Measurements from ENCODE around the gene CLN3.
"Not testable (repeated sequence)": the region's sequence is repeated elsewhere in the genome, so short reads cannot be mapped to it uniquely, and the experiment has no call there.

CLN3 gene

DNA sequence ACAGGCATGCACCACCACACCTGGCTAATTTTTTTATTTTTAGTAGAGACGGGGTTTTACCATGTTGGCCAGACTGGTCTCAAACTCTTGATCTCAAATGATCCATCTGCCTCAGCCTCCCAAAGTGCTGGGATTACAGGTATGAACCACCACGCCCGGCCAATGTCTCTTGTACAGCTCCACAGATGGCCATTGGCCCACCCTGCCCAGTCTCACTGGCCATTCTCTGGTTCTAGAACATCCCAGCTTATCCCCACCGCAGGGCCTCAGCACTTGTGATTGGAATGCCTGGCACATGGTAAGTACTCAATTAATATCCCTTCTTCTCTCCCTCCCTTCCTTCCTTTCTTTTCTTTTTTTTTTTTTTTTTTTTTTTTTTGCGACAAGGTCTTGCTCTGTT is 8.5 kb downstream of the CLN3 start:
- not testable (repeated sequence) for H3K9ac ChIP-seq (ENCODE audit: low read depth, low read length); H3K4me3 ChIP-seq (ENCODE audit: low read length); H3K27me3 ChIP-seq (ENCODE audit: control insufficient read depth, insufficient read depth, low read length); H3K4me1 ChIP-seq (ENCODE audit: control insufficient read depth, insufficient read depth, low read length); H3K4me2 ChIP-seq (ENCODE audit: low read length); H3K9me3 ChIP-seq (replicated peaks; ENCODE audit: low read length)
- H3K36me3 ChIP-seq (ENCODE audit: insufficient read depth, low read length): peaks cover 12% of the 10 kb centered on the region

- H3K9ac ChIP-seq (ENCODE audit: low read depth, low read length): no peak overlapping the region
- peaks cover 14% of the 10 kb centered on the region for H3K36me3 ChIP-seq (ENCODE audit: insufficient read depth, low read length)
- no peaks in the 10 kb centered on the region for H3K27me3 ChIP-seq (ENCODE audit: control insufficient read depth, insufficient read depth, low read length)
- no peaks in the 10 kb centered on the region for H3K4me1 ChIP-seq (ENCODE audit: control insufficient read depth, insufficient read depth, low read length)
- no peak overlapping the region for H3K4me3 ChIP-seq (ENCODE audit: low read length)
- no peaks in the 10 kb centered on the region for H3K9me3 ChIP-seq (replicated peaks; ENCODE audit: low read length)
- no peak overlapping the region for H3K4me2 ChIP-seq (ENCODE audit: low read length)
These were observed 9.8 kb downstream of the CLN3 start for GRCh38 chr16:28482026-28482425.

GRCh38 chr16:28478506-28479180 is 13.2 kb downstream of the CLN3 start:
- no peak overlapping the region for H3K4me2 ChIP-seq (ENCODE audit: low read length)

DNA sequence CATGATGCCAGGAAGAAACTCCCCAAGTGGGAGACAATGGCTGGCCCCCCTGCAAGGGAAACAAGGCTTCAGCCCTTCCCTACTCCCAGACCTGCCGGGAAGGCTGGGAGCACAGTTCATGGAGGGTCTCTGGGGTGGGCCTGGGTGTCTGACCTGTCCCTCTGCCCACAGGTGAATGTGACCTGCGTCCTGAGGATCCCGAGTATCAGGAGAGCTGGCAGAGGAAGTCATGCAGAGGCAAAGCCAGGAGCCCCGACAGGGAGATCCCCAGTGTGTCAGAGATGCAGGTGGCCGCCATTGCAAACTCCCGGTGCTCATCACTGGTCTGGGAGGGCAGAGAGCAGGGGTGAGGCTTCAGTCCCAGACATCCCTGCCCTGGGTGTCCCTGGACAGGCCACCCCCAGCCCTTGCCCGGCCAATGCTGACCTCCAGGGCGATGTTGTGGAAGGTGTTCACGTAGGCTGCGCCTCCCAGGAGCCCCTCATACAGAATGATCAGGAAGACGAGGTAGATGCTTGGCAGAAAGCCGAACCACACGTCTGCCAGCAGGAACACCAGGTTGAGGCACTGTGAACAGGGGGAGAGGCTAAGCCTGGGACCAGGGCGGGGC is 14.5 kb downstream of the CLN3 start:
- H3K36me3 ChIP-seq (ENCODE audit: insufficient read depth, low read length): peaks cover 8% of the 10 kb centered on the region
- no peaks in the 10 kb centered on the region for H3K27me3 ChIP-seq (ENCODE audit: control insufficient read depth, insufficient read depth, low read length)
- H3K4me2 ChIP-seq (ENCODE audit: low read length): no peak overlapping the region
- no peak overlapping the region for H3K4me3 ChIP-seq (ENCODE audit: low read length)
- H3K4me1 ChIP-seq (ENCODE audit: control insufficient read depth, insufficient read depth, low read length): no peaks in the 10 kb centered on the region
- H3K9ac ChIP-seq (ENCODE audit: low read depth, low read length): no peak overlapping the region
- no peaks in the 10 kb centered on the region for H3K9me3 ChIP-seq (replicated peaks; ENCODE audit: low read length)

More at GRCh38 chr16:28478506-28479180, 13.2 kb downstream of the CLN3 start:
- Histone ChIP-seq H3K36me3 (ENCODE audit: insufficient read depth, low read length) (peaks cover 10% of the 10 kb centered on the region), H3K4me3 (ENCODE audit: low read length) (no peak overlapping the region), H3K4me1 (ENCODE audit: control insufficient read depth, insufficient read depth, low read length) (no peaks in the 10 kb centered on the region), H3K27me3 (ENCODE audit: control insufficient read depth, insufficient read depth, low read length) (no peaks in the 10 kb centered on the region), H3K9ac (ENCODE audit: low read depth, low read length) (no peak overlapping the region), H3K9me3 (replicated peaks; ENCODE audit: low read length) (no peaks in the 10 kb centered on the region)

DNA sequence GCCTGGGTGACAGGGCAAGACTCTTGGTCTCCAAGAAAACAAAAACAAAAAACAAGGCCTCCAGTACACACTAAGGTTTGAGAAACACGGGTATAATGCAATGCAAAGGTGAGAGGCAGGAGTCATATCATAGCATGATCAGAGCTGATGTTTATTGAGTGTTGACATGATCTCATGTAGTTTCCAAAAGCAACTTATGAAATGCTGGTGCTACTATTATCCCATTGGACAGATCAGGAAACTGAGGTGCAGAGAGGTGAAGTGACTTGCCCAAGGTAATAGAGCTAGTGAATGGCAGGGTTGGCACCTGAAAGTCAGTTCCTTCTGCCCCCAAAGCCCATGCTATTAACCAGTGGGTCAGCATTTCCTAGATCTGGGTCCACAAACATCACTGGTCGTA is 16.7 kb downstream of the CLN3 start:
- H3K4me1 ChIP-seq (ENCODE audit: control insufficient read depth, insufficient read depth, low read length): no peaks in the 10 kb centered on the region
- H3K27me3 ChIP-seq (ENCODE audit: control insufficient read depth, insufficient read depth, low read length): no peaks in the 10 kb centered on the region
- no peak overlapping the region for H3K4me3 ChIP-seq (ENCODE audit: low read length)
- H3K36me3 ChIP-seq (ENCODE audit: insufficient read depth, low read length): peaks cover 3% of the 10 kb centered on the region
- no peaks in the 10 kb centered on the region for H3K9me3 ChIP-seq (replicated peaks; ENCODE audit: low read length)
- H3K4me2 ChIP-seq (ENCODE audit: low read length): no peak overlapping the region
- no peak overlapping the region for H3K9ac ChIP-seq (ENCODE audit: low read depth, low read length)

- Histone ChIP-seq H3K36me3 (ENCODE audit: insufficient read depth, low read length) (peaks cover 3% of the 10 kb centered on the region), H3K9me3 (replicated peaks; ENCODE audit: low read length) (no peaks in the 10 kb centered on the region), H3K9ac (ENCODE audit: low read depth, low read length) (no peak overlapping the region), H3K27me3 (ENCODE audit: control insufficient read depth, insufficient read depth, low read length) (no peaks in the 10 kb centered on the region), H3K4me2 (ENCODE audit: low read length) (no peak overlapping the region), H3K4me3 (ENCODE audit: low read length) (no peak overlapping the region), H3K4me1 (ENCODE audit: control insufficient read depth, insufficient read depth, low read length) (no peaks in the 10 kb centered on the region)
These were observed 18.1 kb downstream of the CLN3 start for GRCh38 chr16:28473714-28474265.

- H3K27me3 ChIP-seq (ENCODE audit: control insufficient read depth, insufficient read depth, low read length); H3K4me2 ChIP-seq (ENCODE audit: low read length); H3K4me1 ChIP-seq (ENCODE audit: control insufficient read depth, insufficient read depth, low read length); H3K36me3 ChIP-seq (ENCODE audit: insufficient read depth, low read length); H3K9ac ChIP-seq (ENCODE audit: low read depth, low read length); H3K9me3 ChIP-seq (replicated peaks; ENCODE audit: low read length); H3K4me3 ChIP-seq (ENCODE audit: low read length): not testable (repeated sequence)
These were observed 44.8 kb downstream of the CLN3 start for GRCh38 chr16:28447081-28447480.

DNA sequence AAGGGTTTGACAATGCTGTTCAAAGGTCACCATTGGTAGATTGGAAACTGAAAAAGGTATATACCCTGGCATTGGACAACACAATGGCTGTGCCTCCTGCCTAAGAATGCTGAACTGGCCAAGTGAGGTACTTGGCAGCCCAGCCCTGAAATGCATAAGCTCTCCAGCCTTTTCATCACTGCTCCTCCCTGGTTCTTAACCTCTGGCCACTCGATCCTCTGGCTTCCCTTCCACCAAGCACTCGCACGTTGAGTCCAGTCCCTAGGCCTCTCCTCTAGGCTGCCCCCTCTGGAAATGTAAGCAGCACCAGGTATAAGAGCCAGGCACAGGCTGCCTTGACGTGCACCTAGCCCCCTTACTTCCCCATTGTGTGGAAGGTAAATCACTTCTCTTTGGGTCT is 45.5 kb downstream of the CLN3 start:
- not testable (repeated sequence) for H3K36me3 ChIP-seq (ENCODE audit: insufficient read depth, low read length); H3K4me2 ChIP-seq (ENCODE audit: low read length); H3K4me3 ChIP-seq (ENCODE audit: low read length); H3K4me1 ChIP-seq (ENCODE audit: control insufficient read depth, insufficient read depth, low read length); H3K9ac ChIP-seq (ENCODE audit: low read depth, low read length); H3K27me3 ChIP-seq (ENCODE audit: control insufficient read depth, insufficient read depth, low read length); H3K9me3 ChIP-seq (replicated peaks; ENCODE audit: low read length)

DNA sequence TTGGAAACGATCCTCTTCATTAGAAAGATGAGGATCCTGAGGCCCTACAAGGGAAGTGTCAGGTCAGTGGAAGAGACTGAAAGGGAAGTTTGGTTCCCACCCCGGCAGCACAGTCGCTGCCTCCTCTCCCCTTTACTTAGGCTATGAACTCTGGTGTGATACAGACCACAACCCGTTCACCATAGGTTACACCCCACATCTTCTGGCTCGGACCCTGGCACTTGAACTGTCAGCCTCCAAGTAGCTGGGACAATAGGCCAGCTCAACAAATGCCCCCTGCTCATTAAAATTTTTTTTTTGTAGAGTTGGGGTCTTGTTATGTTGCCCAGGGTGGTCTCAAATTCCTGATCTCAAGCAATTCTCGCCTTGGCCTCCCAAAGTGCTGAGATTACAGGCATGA is 47.9 kb downstream of the CLN3 start:
- H3K4me2 ChIP-seq (ENCODE audit: low read length); H3K4me1 ChIP-seq (ENCODE audit: control insufficient read depth, insufficient read depth, low read length); H3K36me3 ChIP-seq (ENCODE audit: insufficient read depth, low read length); H3K4me3 ChIP-seq (ENCODE audit: low read length); H3K9ac ChIP-seq (ENCODE audit: low read depth, low read length); H3K27me3 ChIP-seq (ENCODE audit: control insufficient read depth, insufficient read depth, low read length); H3K9me3 ChIP-seq (replicated peaks; ENCODE audit: low read length): not testable (repeated sequence)

- not testable (repeated sequence) for H3K27me3 ChIP-seq (ENCODE audit: control insufficient read depth, insufficient read depth, low read length); H3K9ac ChIP-seq (ENCODE audit: low read depth, low read length); H3K4me1 ChIP-seq (ENCODE audit: control insufficient read depth, insufficient read depth, low read length); H3K4me3 ChIP-seq (ENCODE audit: low read length); H3K36me3 ChIP-seq (ENCODE audit: insufficient read depth, low read length); H3K4me2 ChIP-seq (ENCODE audit: low read length); H3K9me3 ChIP-seq (replicated peaks; ENCODE audit: low read length)
These were observed 53.0 kb downstream of the CLN3 start for GRCh38 chr16:28438899-28439298.

- not testable (repeated sequence) for H3K4me1 ChIP-seq (ENCODE audit: control insufficient read depth, insufficient read depth, low read length); H3K4me2 ChIP-seq (ENCODE audit: low read length); H3K36me3 ChIP-seq (ENCODE audit: insufficient read depth, low read length); H3K9me3 ChIP-seq (replicated peaks; ENCODE audit: low read length); H3K4me3 ChIP-seq (ENCODE audit: low read length); H3K27me3 ChIP-seq (ENCODE audit: control insufficient read depth, insufficient read depth, low read length); H3K9ac ChIP-seq (ENCODE audit: low read depth, low read length)
These were observed 56.5 kb downstream of the CLN3 start for GRCh38 chr16:28435340-28435739.

Data from skeletal muscle satellite cell (primary cell).